CD4-positive, alpha-beta T cell treated with Interleukin-6 for 4 hours (primary cell): ENCODE results near the gene ARMC3.
"Not testable (repeated sequence)": the region's sequence is repeated elsewhere in the genome, so short reads cannot be mapped to it uniquely, and the experiment has no call there.

Experiments
- DNase-seq: peaks from one replicate; pipeline ENCODE4 v3.0.0-alpha.2; 2020; ENCODE audit warnings: mixed read lengths

ARMC3 gene

DNA sequence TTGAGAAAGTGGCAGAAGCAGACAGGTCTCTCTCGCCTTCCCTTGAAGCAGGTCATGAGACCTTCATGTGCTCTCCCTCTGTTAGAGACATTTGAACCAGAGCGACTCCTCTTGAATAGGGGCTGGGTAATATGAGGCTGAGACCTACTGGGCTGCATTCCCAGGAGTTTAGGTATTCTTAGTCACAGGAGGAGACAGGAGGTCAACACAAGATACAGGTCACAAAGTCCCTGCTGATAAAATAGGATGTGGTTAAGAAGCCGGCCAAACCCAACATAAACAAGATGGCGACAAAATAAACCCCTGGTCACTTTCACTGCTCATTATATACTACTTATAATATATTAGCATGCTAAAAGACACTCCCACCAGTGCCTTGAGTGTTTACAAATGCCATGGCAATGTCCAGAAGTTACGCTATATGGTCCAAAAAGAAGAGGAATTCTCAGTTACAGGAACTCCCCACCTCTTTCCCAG, 124.0 kb downstream of the ARMC3 start:
- DNase-seq: no peak

DNA sequence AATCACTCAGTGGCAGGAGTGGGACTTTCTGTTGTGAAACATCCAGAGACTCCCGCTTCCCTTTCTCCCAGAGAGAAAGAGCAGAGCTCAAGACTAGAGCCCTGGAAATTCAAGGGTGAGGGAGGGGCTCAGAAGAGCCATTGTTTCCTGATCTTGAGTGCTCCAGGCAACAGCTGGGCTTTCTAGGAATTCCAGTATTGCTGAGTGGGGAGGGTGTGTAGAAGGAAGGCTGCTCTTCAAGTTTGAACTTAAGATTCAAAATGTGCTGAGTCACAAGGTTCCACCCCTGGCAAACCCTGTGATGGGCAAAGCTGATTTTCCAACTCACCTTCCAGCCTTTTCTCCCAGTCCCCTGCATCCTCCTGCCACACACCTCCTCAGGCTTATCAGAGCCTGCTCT, 125.2 kb downstream of the ARMC3 start:
- no peak for DNase-seq

DNA sequence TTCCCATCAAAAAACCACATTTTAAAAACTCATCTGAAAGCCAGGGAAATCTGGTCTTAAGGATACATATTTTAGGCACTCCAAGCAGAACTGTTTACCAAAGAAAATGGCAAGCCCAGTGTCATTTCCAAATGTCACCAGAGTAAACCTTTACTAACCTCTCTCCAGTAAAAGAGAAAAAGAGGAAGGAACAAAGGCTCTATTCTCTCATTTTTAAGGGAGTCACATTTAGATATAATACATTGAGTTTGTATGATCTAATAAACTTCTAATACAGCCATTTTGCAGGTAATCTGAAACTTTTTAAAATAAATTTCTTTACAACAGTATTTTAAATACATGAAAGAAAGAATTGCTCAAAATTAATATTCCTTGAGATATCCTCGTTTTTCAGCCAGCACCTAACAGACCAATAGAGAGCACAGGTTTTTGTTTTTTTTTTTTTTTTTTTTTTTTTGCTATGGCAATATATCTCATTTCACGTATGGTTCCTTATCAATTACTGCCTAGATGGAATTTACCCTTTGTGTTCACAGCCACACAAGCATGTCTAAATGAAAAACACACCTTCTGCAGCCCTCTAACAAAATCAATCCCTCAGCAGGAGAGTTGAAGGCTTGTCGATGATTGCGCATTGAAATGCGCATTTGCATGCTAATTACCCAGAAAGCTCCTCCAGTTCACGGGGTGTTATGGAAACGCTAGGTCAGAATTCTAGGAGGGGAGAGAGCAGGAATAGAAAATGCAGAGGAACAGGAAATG, 127.8 kb downstream of the ARMC3 start:
- no peak for DNase-seq

DNA sequence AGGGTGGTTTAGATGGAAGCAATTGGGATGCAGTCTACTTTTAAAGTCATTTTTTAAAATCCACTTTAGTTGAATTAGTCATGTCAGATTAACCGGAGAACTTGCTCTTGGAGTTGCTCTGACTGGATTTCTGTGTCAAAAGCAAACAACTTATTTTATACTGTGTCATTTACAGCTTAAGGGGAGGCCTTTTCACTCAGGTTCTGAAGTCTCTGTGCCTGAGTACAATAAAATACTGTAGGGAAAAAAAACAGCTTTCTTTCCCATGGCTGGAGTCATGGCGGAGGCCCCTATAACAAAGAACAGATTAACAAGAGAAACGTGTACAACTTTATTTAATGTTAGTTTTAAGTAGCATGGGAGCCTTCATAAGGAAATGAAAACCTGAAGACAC, 128.3 kb downstream of the ARMC3 start:
- DNase-seq: no peak

DNA sequence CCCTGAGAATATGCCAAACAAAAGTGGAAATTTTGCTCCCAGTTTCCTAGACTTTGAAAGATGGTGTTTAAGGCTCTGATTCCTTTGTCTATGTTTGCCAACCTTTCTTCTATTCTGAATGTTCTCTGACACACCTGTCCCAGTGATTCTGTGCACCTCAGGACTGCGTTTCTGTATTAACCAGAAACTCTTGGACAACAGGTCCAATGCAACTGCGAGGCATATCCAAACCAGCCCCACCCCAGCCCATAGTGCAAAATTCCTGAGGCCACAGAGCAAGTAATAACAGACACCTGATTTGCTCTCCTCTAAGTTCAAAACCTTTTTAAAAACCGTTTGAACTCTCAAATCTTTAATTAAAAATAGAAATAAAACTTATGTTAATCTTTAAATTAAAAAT, 130.5 kb downstream of the ARMC3 start:
- no peak for DNase-seq

DNA sequence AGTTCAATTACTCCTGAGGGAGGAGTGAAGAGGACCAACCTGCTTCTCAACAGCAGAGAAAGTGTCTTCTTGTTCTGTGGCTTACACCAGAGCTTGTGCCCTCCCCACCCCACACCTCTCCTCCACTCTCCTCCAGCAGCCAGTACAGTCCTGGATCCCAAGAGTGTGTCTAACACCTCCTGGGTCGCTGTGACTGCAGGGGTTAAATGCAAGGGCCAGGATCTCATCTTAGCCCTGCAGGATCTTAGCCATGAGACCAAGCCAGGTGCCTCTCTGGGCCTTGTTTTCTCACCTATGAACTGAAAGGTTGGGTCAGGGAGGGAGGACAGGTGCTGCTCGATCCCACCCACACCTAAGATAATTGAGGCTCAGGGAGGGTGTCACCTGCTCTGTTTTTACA, 133.1 kb downstream of the ARMC3 start:
- no peak for DNase-seq

DNA sequence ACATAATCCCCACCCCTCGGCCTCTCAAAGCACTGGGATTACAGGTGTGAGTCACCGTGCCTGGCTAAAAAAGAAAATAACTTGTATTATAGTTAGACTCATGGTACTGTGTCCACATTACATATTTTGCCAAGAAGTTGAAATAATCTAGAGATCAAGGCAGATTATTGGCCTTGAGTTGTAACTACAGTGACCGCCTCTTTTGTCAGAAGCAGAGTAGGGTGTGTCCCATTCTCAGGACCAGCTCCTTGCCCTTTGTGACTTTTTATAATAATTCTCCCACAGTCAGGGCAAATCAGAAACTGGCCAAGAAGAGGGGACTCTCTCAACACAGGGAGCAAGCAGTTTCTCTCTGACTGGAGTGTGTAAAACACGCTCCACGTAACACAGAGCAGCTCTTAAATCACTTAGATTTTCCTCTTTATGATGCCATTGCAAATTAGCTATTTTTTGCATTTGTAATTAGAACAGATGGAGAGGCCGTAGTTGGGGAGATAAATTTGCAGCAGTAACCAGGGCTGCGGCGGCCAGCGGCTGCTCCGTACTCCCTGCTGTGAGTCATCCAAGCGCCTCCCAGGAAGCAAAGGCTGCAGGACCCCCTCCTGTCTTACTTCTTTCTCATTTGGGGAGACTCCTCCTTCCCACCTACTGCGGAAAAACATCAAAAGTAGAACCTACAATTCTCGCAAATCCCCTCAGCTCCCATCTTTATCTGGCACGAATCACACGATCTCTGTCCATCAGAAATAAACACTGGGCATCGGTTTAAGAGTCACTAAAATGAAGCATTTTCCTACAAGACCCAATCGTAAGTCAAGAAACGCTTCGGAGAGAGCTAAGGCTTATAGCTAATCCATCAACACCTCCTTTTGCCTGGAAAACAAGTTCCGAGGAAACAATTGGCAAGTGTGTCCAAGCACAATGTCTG, 135.5 kb downstream of the ARMC3 start:
- DNase-seq: no peak

DNA sequence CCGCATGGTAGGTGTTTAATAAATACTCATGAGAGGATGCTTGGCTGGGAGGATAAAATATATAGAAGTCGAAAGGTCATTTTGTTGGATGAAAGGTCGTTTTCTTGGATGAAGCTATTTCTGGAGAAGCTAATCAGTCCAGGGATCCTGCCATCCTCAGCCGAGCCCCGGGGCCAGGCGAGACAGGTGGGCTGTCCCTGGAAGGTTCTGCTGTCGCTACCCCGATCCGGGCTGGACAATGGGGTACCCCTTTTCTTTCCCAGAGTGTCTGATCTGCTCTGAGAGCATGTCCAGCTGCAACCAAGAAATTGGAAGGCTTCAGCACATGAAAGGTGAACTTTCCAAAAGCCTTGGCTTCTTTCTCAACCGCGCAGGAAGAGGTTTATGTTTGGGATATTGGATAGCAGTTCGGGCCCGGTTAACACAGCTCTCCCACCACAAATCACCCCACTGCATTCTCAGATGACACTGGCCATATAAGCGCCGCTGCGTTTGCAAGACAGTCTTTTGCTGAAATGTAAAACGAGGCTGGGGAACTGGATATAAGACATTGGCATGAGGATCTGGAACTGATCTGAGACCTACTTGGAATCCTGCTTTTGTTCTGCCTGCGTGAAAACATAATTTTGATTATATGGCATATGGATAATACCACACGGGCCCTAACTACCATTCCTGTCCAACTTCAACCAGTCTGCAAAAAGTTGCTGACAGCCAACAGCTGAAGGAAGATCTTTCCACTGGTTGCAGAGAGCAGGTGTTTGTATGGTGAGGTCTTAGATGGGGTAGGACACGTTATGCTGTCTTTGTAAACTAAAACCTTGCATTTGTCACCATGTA, 136.3 kb downstream of the ARMC3 start:
- DNase-seq: no peak

DNA sequence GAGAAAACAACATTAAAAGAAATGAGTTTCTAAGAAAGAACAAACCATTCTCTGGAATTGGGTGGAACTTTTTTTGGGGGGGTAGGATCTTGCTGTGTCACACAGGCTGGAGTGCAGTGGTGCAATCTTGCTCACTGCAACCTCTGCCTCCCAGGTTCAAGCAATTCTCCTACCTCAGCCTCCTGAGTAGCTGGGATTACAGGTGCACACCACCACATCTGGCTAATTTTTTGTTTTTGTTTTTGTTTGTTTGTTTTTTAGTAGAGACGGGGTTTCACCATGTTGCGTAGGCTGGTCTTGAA, 136.9 kb downstream of the ARMC3 start:
- DNase-seq: not testable (repeated sequence)

DNA sequence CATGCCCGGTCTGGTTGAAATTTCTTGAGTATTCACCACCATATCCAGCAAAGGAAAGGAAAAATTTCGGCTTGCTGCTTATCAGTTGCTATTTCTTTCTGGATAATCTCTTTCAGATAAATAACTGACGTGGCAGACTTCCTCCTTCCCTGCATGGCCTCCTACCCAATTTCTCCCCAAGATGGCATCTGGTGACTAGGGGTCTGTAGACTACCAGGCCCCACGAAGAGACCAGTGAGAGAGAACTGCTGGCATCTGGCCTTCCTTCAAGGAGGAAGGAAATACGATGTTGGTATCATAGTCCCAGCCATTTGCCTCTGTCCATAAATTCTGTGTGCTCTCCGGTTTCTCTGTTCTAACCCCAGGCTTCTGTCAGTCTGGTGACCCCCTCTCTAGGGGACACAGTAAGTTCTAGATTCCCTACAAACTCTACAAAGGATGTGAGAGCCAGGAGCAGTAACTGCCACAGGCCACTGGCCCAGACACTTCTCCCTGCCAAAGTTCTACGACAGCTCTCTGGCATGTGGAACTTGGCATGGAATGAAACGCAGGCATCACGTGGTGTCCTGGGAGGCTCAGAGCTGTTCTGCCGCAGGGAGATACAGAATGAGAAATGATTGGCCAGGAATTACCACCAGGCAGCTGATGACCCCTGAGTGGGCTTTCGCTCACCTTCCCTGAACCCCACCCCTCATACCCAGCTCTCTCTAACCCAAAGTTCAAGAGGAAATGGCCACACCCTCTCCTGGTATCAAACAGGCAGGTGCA, 137.5 kb downstream of the ARMC3 start:
- DNase-seq: no peak

DNA sequence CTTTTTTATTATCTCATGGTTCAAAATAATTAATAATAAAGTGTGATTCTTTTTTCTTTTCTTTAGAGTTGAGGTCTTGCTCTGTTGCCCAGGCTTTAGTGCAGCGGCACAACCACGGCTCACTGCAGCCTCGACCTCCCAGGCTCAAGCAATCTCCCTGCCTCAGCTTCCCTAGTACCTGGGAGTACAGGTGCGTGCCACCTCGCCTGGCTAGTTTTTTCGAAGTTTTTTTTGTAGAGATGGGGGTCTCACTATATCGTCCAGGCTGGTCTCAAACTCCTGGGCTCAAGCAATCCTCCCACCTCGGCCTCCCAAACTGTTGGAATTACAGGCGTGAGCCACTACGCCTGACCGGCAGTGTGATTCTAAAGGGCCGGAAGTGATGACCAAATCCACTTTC, 139.5 kb downstream of the ARMC3 start:
- no peak for DNase-seq

DNA sequence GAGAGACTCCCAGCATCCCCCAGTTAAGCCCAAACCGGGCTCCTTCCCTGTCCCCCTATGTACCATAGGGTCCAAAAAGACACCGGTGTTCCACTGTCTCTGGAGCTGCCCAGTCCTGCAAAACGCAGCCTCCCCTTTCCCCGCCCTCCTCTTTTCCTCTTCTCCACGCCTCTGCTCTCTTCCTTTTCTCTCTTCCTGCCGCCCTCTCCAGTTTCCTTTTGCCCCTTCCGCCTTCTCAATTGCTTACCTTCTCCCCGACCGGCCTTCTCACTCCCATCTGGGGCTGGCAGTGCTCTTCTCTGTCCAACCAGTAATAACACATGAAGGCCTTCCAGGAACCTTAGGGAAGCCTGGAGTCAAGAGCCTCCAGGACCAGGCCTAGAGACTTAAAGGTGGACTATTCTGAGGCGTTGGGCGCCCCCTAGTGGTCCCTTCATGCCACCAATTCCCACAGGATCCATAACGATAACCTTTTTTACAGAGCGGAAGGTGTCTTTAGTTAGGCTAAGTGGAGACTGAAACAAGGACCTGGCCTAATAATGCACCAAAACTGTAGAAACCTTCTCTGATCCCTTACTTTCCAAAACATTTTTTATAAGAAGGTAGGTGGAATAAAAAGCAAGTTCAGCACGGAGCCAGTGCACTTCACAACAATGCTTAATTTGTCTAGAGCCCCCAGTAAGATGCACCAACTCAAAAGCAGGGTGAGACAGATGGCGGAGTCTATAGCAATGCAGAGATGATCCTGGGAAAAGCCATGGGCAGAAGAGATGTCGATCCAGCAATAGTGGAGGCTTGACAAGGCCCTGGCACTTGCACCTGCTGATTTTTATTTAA, 140.3 kb downstream of the ARMC3 start:
- DNase-seq: peak; percentile 77

DNA sequence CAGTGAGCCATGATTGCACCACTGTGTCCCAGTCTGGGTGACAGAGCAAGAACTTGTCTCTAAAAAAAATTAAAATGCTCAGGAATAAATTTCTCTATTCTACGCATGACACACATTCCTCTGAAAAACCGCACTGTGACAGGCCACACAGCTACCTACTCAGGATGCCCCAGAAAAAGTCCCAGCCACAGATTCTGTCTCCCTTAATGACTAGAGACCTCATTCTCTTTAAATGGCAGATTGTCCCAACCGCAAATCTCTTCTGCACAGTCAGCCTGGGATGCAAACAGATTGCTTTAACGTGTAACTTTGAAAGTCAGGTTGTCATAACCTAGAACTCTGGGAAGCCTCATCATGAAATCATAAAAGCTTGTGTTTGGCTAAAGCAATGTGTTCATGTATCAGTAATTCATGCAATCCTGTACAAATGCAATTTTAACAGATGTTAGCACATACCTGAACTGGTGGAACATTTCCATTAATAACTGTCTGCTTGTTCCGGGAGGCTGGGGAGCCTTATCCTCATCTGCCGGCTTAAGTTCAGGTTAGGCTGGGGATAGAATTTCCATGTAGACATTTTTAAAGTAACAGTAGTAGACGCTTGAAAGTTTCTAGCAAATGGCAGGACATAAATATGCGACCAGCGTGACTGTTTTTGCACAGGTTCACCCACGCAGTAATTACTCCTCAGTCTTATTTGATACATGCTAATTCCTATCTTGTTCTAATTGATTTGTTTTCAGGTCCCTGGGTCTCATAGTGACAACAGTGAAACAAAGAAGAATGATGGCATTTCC, 141.4 kb downstream of the ARMC3 start:
- no peak for DNase-seq

DNA sequence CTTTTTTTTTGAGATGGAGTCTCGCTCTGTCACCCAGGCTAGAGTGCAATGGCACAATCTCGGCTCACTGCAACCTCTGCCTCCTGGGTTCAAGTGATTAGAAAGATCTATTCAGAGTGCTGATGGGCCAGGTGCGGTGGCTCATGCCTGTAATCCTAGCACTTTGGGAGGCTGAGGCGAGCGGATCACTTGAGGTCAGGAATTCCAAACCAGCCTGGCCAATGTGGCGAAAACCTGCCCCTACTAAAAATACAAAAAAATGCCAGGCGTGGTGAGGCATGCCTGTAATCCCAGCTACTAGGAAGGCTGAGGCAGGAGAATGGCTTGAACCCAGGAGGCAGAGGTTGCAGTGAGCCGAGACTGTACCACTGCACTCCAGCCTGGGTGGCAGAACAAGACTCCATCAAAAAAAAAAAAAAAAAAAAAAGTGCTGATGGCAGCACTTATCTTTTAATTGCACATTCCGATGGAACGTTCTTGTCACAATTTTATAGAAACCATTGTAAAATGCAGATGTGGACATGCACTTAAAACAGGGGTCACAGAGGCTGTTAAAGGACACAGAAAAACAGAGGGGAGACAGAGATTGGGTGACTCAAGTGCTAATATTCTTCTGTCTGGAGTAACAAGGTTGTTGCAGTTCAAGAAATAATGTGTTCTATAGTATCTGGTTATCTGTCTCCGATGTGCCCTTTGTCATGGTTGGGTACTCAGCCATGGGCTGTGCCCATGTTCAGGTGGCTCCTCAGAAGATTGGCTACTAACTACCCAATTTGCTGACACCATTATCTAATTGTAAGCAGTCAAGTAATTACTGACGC, 142.4 kb downstream of the ARMC3 start:
- DNase-seq: not testable (repeated sequence)

DNA sequence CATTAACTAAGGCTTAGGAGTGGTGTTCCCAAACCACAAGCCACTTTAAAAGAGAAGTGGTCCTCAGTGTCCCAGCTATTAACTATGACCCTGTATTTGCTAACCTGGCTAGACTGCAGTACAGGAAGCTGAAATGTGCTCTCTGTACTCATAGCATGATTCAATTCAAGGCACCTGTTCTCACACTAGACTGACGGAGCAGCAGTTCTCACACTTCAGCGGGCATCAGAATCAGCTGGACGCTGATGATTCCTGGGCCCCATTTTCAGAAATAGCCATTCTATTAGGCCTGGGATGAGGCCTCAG, 143.0 kb downstream of the ARMC3 start:
- DNase-seq: no peak

DNA sequence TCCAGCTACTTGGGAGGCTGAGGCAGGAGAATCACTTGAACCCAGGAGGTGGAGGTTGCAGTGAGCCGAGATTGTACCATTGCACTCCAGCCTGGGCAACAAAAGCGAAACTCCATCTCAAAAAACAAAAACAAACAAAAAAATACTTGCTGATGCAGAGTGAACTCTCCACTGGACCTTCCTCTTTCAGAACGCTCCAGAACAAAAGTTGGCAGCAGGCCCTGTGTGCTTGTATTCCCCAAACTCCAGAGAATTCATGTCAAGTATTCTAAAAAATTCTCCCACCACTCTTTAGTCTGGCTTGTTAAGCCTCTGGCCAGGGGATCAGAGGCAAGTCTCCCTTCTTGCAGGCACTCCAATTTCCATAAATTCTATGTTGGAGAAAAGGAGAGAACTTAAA, 144.7 kb downstream of the ARMC3 start:
- DNase-seq: not testable (repeated sequence)

DNA sequence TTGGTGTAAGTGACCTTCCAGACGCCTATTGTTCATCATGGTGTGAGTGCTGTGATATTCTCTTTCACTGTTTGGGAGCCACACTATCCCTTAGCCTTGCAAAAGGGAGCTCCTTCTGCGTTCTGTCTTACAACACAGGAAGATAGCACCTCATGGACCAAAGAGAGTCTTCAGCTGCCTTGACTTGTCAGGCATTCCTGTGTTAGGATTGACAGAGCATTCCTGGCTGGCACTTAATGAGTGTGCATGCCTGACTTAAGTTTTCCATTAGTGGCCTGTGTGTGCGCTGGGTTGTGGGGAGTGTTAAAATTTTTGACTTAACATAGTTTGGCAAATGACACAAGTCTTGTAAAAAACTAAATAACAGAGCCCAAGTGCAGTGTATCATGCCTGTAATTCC, 145.7 kb downstream of the ARMC3 start:
- DNase-seq: no peak

DNA sequence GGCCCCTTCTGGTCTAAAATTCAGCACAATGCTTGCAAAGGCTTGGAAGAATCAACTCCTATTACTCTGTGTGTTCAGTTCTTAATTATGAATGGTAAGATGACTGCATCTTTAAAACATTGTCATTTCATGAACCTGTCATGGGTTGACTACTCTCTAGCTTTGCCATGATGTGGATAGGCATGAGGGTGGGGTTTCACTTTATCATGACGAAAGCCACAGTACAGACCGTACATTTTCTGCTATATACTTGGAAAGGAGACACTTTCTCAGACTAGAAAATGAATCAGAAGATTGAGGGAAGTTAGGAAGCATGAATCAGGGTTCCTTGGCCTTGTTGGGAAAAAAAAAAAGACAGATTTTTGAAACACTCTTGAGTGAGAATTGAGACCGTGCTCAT, 147.8 kb downstream of the ARMC3 start:
- DNase-seq: no peak

DNA sequence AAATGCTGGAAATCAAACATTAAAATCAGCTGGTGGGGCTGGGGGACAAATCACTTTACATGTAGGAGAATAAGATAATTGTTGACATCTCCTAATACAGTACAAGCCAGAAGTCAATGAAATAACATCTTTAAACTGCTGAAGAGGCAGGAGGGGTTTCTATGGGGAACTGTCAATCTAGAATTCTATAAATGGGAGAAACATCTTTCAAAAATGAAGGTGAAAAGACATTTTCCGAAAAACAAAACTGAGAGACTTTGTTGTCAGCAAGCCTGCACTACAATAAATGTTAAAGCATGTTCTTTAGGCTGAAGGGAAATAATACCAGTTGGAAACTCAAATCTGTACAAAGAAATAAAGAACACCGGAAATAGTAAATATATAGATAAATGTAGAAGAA, 150.3 kb downstream of the ARMC3 start:
- DNase-seq: no peak

DNA sequence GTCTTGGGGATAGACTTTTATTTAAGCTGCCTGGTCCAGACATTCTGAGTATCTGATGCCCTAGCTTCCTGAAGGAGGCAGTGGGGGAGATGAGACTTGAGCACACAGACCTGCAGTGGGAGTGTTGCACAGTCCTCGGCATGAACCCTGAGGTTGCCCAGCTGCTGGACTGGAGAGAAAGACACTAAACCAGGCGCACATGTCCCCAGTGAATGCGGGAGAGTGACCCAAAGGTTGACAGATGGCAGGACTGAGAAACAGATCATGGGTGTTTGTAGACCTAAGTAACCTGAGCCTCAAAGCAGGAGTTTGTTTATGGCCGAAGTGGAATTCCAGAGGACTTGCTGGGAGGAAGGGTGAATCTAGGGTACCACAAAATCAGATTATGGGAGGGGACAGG, 151.8 kb downstream of the ARMC3 start:
- no peak for DNase-seq
